ENCODE data around the gene MYH7. TPM values are rescaled to one million over a fixed set of nuclear protein-coding genes. Genes with fewer than 3 reads are reported as not detected.

MYH7 gene
- total RNA-seq, 1 donor from 2014 or later, result not detected

DNA sequence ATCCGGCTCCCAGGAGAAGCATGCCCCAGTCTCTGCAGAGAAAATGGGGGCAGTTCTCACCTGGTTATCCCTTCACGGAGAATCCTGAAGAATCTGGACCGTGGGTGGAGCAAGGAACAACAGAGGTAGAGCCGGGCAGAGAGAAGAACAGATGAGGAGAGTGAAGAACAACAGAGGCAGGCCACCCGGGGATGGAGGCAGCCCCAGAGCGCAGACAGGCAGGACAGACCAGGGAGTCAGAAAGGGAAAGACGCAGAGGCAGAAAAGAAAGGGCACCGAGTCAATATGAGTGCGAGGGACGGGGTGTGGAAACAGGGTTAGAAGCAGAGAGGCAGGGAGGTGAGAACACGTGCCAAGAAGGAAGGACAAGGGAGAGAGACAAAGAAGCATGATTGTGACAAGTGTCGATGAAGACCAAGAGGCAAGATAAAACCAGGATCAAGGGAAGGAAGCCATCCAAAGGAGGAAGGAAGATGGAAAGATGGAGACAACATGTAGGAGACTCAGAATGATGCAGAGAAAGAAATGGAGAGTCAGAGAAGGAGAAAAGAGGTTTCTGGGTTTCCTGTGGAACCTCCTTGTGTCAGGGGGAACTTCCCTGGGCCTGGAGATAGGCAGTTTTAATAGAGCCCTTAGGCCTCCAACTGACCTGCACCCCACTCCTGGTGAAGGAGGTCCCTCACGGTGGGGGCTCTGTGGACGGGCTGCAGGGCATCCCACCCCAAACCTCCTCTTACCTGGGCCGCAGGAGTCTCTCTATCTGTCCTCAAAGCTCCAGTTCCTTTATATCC lies 27.7 kb downstream of the MYH7 start, which contains the start of gene MYH6:
Gene MYH6, minus strand, starts transcription at position 758 of the 791 bp plus-strand sequence. CDS start 1,050 bp downstream, outside the sequence.
- H3K27ac Mint-ChIP-seq (ENCODE audit: unreplicated experiment), result no peak within 1 kb of the TSS
- H3K36me3 Mint-ChIP-seq (ENCODE audit: low read depth, unreplicated experiment), result no peaks in the 10 kb centered on the region

DNA sequence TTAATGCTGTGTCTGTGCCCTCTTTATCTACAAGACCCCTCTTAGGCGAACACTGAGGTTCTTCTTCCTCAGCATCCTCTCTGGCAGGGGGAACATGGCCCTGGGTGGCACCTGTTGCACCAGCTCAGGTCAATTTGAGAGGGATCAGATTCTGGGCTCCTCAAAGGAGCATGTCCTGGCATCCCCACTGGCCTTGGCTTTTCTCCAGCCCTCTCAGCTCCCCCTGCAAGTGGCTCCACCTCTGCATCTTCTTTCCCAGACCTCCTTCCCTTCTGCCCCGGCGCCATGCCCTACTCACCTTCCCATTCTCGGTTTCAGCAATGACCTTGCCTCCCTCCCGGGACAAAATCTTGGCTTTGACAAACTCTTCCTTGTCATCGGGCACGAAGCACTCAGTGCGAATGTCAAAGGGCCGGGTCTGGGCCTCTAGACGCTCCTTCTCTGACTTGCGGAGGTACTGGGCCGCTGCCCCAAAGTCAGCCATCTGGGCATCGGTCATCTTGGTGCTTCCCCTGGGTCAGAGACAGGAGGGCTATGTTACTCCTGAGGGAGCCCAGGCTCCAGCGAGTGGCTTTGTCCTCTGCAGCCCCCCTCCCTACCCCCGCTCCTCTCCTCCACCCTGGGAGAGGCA lies 28.6 kb downstream of the MYH7 start:
- Histone ChIP-seq H2AFZ (ENCODE audit: low read depth, low read length) (no peak overlapping the region), H3K27me3 (ENCODE audit: insufficient read depth, low read length) (no peaks in the 10 kb centered on the region), H3K4me3 (ENCODE audit: insufficient read depth, low read depth, low read length) (no peak overlapping the region), H3K36me3 (ENCODE audit: insufficient read depth, low read length) (no peaks in the 10 kb centered on the region), H3K27ac (ENCODE audit: low read depth, low read length) (no peak overlapping the region), H3K79me2 (ENCODE audit: insufficient read depth, low read length) (no peaks in the 10 kb centered on the region), H3K4me1 (ENCODE audit: insufficient read depth, low read length) (no peaks in the 10 kb centered on the region), H3K9me3 (ENCODE audit: insufficient read depth, low read depth, low read length) (no peaks in the 10 kb centered on the region), H3K4me2 (ENCODE audit: low read length) (no peak overlapping the region), H3K9ac (ENCODE audit: low read length) (no peak overlapping the region), H4K20me1 (ENCODE audit: insufficient read depth, low read length) (no peaks in the 10 kb centered on the region)
- Mint-ChIP-seq H3K36me3 (ENCODE audit: low read depth, unreplicated experiment) (no peaks in the 10 kb centered on the region), H3K4me3 (ENCODE audit: unreplicated experiment) (no peak overlapping the region), H3K27me3 (ENCODE audit: low read depth, unreplicated experiment) (peaks cover 73% of the 10 kb centered on the region), H3K9me3 (ENCODE audit: unreplicated experiment) (peaks cover 4% of the 10 kb centered on the region), H3K4me1 (ENCODE audit: low read depth, unreplicated experiment) (no peaks in the 10 kb centered on the region), H3K27ac (ENCODE audit: unreplicated experiment) (no peak overlapping the region)
- DNase-seq (ENCODE audit: low read depth) (no peak), FAIRE-seq (no peak)
- TF ChIP-seq, protein P1, sequence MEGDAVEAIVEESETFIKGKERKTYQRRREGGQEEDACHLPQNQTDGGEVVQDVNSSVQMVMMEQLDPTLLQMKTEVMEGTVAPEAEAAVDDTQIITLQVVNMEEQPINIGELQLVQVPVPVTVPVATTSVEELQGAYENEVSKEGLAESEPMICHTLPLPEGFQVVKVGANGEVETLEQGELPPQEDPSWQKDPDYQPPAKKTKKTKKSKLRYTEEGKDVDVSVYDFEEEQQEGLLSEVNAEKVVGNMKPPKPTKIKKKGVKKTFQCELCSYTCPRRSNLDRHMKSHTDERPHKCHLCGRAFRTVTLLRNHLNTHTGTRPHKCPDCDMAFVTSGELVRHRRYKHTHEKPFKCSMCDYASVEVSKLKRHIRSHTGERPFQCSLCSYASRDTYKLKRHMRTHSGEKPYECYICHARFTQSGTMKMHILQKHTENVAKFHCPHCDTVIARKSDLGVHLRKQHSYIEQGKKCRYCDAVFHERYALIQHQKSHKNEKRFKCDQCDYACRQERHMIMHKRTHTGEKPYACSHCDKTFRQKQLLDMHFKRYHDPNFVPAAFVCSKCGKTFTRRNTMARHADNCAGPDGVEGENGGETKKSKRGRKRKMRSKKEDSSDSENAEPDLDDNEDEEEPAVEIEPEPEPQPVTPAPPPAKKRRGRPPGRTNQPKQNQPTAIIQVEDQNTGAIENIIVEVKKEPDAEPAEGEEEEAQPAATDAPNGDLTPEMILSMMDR (IDR thresholded peaks at IDR 0.05; ENCODE audit: insufficient read depth, low read depth, low read length), result no peak
- TF ChIP-seq EZH2 (IDR thresholded peaks at IDR 0.05; ENCODE audit: insufficient read depth, low read length), result no peak

More for the DNA sequence above, 27.7 kb downstream of the MYH7 start, which contains the start of gene MYH6:
- peak within 1 kb of the TSS; percentile 0 for H3K4me3 Mint-ChIP-seq (ENCODE audit: unreplicated experiment)
- no peaks in the 10 kb centered on the region for H3K9me3 ChIP-seq (ENCODE audit: insufficient read depth, low read depth, low read length)
- no peaks in the 10 kb centered on the region for H4K20me1 ChIP-seq (ENCODE audit: insufficient read depth, low read length)
- H3K27me3 ChIP-seq (ENCODE audit: insufficient read depth, low read length), result no peaks in the 10 kb centered on the region
- no peaks in the 10 kb centered on the region for H3K4me1 Mint-ChIP-seq (ENCODE audit: low read depth, unreplicated experiment)
- H3K9ac ChIP-seq (ENCODE audit: low read length), result no peak within 1 kb of the TSS
- no peaks in the 10 kb centered on the region for H3K4me1 ChIP-seq (ENCODE audit: insufficient read depth, low read length)
- H2AFZ ChIP-seq (ENCODE audit: low read depth, low read length), result no peak within 1 kb of the TSS
- peaks cover 4% of the 10 kb centered on the region for H3K9me3 Mint-ChIP-seq (ENCODE audit: unreplicated experiment)
- DNase-seq (ENCODE audit: low read depth) (no peak), FAIRE-seq (no peak)
- no peak within 1 kb of the TSS for H3K27ac ChIP-seq (ENCODE audit: low read depth, low read length)
- no peaks in the 10 kb centered on the region for H3K36me3 ChIP-seq (ENCODE audit: insufficient read depth, low read length)
- no peak within 1 kb of the TSS for H3K4me2 ChIP-seq (ENCODE audit: low read length)
- no peak within 1 kb of the TSS for H3K4me3 ChIP-seq (ENCODE audit: insufficient read depth, low read depth, low read length)
- H3K27me3 Mint-ChIP-seq (ENCODE audit: low read depth, unreplicated experiment), result peaks cover 75% of the 10 kb centered on the region
- H3K79me2 ChIP-seq (ENCODE audit: insufficient read depth, low read length), result no peaks in the 10 kb centered on the region
- TF ChIP-seq, protein P1 (IDR thresholded peaks at IDR 0.05; ENCODE audit: insufficient read depth, low read depth, low read length), result no peak
- no peak for TF ChIP-seq EZH2 (IDR thresholded peaks at IDR 0.05; ENCODE audit: insufficient read depth, low read length)

Data from astrocyte (in vitro differentiated cells and primary cell).